WTC11 (cell line): ENCODE results near the gene MYO18A. TPM values are rescaled to one million over a fixed set of nuclear protein-coding genes. Genes with fewer than 3 reads are reported as not detected.

Experiments used
- ATAC-seq: fragments of 200-7000 bp; cut with Tn5 transposase; 2 replicates; pipeline ENCODE4 v1.10.0; 2021; ENCODE audit warnings: mild to moderate bottlenecking, moderate library complexity
- CTCF ChIA-PET: fragments of 300-600 bp; sonication (Branson Sonifier 250); formaldehyde crosslinking; loops from one replicate; lab custom pipeline; 2021; ENCODE audit warnings: antibody characterized with exemption; lab: Charles Lee
- POLR2A ChIA-PET: fragments of 350-600 bp; sonication (Branson Sonifier 250); formaldehyde crosslinking; loops from one replicate; lab custom pipeline; 2021; ENCODE audit warnings: antibody characterized with exemption; lab: Charles Lee
- DNase-seq: peaks from one replicate; pipeline ENCODE4 v3.0.0; 2021; ENCODE audit warnings: low spot score
- H3K27ac Mint-ChIP-seq: 2 replicates; pipeline ENCODE4 v1.8.0; 2021; ENCODE audit warnings: mixed read lengths
- H3K27me3 Mint-ChIP-seq: 2 replicates; pipeline ENCODE4 v1.8.0; 2021; ENCODE audit warnings: low read depth, mild to moderate bottlenecking, moderate library complexity, mixed read lengths
- H3K36me3 Mint-ChIP-seq: 2 replicates; pipeline ENCODE4 v1.8.0; 2021; ENCODE audit warnings: mixed read lengths
- H3K4me1 Mint-ChIP-seq: 2 replicates; pipeline ENCODE4 v1.8.0; 2022; ENCODE audit warnings: mixed read lengths
- H3K4me3 Mint-ChIP-seq: 2 replicates; pipeline ENCODE4 v1.8.0; 2021; ENCODE audit warnings: mild to moderate bottlenecking, moderate library complexity, mixed read lengths
- H3K9me3 Mint-ChIP-seq: 2 replicates; pipeline ENCODE4 v1.8.0; 2021; ENCODE audit warnings: mixed read lengths
- E2F1 ChIP-seq: sonication (generic); formaldehyde crosslinking; IDR thresholded peaks from 2 replicates; pipeline ENCODE4 v1.8.0; 2022; ENCODE audit warnings: mild to moderate bottlenecking, missing genetic modification reagents
- ETV6 ChIP-seq: sonication (generic); formaldehyde crosslinking; IDR thresholded peaks from 2 replicates; pipeline ENCODE4 v1.8.1; 2022; ENCODE audit warnings: mild to moderate bottlenecking, missing genetic modification reagents
- GABPB1 ChIP-seq: sonication (generic); formaldehyde crosslinking; IDR thresholded peaks from 2 replicates; pipeline ENCODE4 v1.8.1; 2023; ENCODE audit warnings: mild to moderate bottlenecking, missing genetic modification reagents
- GTF2I ChIP-seq: fragments of 250-450 bp; sonication (Bioruptor Pico); conservative IDR thresholded peaks from 2 replicates; pipeline ENCODE4 v1.4.0; 2021; ENCODE audit warnings: mild to moderate bottlenecking
- PRRX2 ChIP-seq: fragments of 250-450 bp; sonication (Bioruptor Pico); IDR thresholded peaks from 2 replicates; pipeline ENCODE4 v1.8.0; 2021; ENCODE audit warnings: mild to moderate bottlenecking
- RELA ChIP-seq: sonication (generic); formaldehyde crosslinking; IDR thresholded peaks from 2 replicates; pipeline ENCODE4 v1.8.1; 2022; ENCODE audit warnings: missing genetic modification reagents, mild to moderate bottlenecking, borderline replicate concordance
- SMAD3 ChIP-seq: sonication (generic); formaldehyde crosslinking; IDR thresholded peaks from 2 replicates; pipeline ENCODE4 v1.8.0; 2022; ENCODE audit warnings: missing genetic modification reagents, mild to moderate bottlenecking, borderline replicate concordance
- TEAD4 ChIP-seq: sonication (generic); formaldehyde crosslinking; IDR thresholded peaks from 2 replicates; pipeline ENCODE4 v1.8.0; 2022; ENCODE audit warnings: mild to moderate bottlenecking, missing genetic modification reagents
- ZNF121 ChIP-seq: sonication (generic); formaldehyde crosslinking; IDR thresholded peaks from 2 replicates; pipeline ENCODE4 v1.8.0; 2023; ENCODE audit warnings: missing genetic modification reagents
- ZNF263 ChIP-seq: sonication (generic); formaldehyde crosslinking; IDR thresholded peaks from 2 replicates; pipeline ENCODE4 v1.8.1; 2022; ENCODE audit warnings: low read depth, mild to moderate bottlenecking, moderate library complexity, missing genetic modification reagents
- ZNF317 ChIP-seq: sonication (generic); formaldehyde crosslinking; IDR thresholded peaks from 2 replicates; pipeline ENCODE4 v1.8.1; 2023; ENCODE audit warnings: low read depth, mild to moderate bottlenecking, moderate library complexity, missing genetic modification reagents, borderline replicate concordance
- total RNA-seq: library from RNA; stranded (reverse); gene quantifications from 3 replicates; pipeline ENCODE4 v1.2.3, GENCODE V29; 2021
- TF ChIP-seq, protein P1 (sequence below): sonication (generic); formaldehyde crosslinking; IDR thresholded peaks from 2 replicates; pipeline ENCODE4 v1.8.0; 2023; ENCODE audit warnings: missing genetic modification reagents, mild to moderate bottlenecking, borderline replicate concordance
- TF ChIP-seq, protein P2 (sequence below): sonication (generic); formaldehyde crosslinking; IDR thresholded peaks from 2 replicates; pipeline ENCODE4 v1.8.0; 2022; ENCODE audit warnings: mild to moderate bottlenecking, missing genetic modification reagents
- TF ChIP-seq, protein P3 (sequence below): sonication (generic); formaldehyde crosslinking; IDR thresholded peaks from 2 replicates; pipeline ENCODE4 v1.8.1; 2023; ENCODE audit warnings: mild to moderate bottlenecking, missing genetic modification reagents, borderline replicate concordance
- TF ChIP-seq, protein P4 (sequence below): sonication (generic); formaldehyde crosslinking; IDR thresholded peaks from 2 replicates; pipeline ENCODE4 v1.8.1; 2022; ENCODE audit warnings: low read depth, missing genetic modification reagents, borderline replicate concordance
- TF ChIP-seq, protein P5 (sequence below): sonication (generic); formaldehyde crosslinking; IDR thresholded peaks from 2 replicates; pipeline ENCODE4 v1.8.1; 2023; ENCODE audit warnings: mild to moderate bottlenecking, missing genetic modification reagents

The MYO18A gene
- total RNA-seq, 1 experiment from 2014 or later, result 54.9 TPM

DNA sequence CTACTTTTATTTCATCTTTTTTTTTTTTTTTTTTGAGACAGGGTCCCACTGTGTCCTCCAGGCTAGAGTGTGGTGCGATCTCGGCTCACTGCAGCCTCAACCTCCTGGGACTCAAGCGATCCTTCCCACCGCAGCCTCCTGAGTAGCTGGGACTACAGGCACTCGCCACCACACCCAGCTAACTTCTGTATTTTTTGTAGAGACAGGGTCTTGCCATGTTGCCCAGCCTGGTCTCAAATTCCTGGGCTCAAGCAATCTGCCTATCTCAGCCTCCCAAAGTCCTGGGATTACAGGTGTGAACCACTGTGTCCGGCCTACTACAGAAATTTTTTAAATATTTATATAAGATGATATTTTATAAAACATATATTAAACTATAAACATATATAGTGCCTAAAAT is 4.8 kb downstream of the MYO18A start:
- peaks cover 3% of the 10 kb centered on the region; the same call in 1 of the 2 replicates for H3K36me3 Mint-ChIP-seq
- H3K9me3 Mint-ChIP-seq, result no peaks in the 10 kb centered on the region
- no peak overlapping the region for H3K4me3 Mint-ChIP-seq
- peaks cover 26% of the 10 kb centered on the region for H3K4me1 Mint-ChIP-seq
- CTCF ChIA-PET, result interaction anchor here (1.1 to 10.2 kb wide), 4 partner anchors 24 to 51 kb away, joined by 4 to 464 read pairs (median 67); no protein-coding TSS in a partner anchor
- TF ChIP-seq PRRX2 (CRISPR knock-in tag) (no peak), ETV6 (CRISPR knock-in tag) (no peak), E2F1 (no peak), ZNF121 (CRISPR knock-in tag) (peak; percentile 69; the same call in 1 of the 2 replicates), ZNF263 (CRISPR knock-in tag) (no peak), TEAD4 (CRISPR knock-in tag) (no peak)
- ATAC-seq (no peak), DNase-seq (no peak)
- no peak overlapping the region for H3K27ac Mint-ChIP-seq
- H3K27me3 Mint-ChIP-seq, result no peaks in the 10 kb centered on the region; the same call in 1 of the 2 replicates
- POLR2A ChIA-PET, result no interaction called here

DNA sequence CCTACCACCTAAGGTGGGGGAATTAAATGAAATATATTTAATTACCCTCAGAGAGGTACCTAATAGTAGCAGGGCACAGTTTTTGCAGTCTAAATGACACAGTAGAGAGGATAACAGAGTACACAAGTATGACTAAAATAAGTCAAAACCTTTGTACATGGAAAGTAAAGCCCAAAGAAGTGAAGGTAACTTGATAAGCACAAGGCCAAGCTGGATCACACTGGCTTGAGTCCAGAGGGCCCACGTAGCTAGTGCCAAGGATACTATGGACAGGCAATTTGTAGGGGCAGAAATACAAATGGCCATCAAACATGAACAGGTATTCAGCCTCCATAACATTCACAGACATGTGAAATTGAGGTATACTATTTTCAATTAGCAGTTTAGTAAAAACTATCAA is 7.6 kb downstream of the MYO18A start:
- Mint-ChIP-seq H3K4me1 (peaks cover 23% of the 10 kb centered on the region), H3K27me3 (no peaks in the 10 kb centered on the region), H3K27ac (peak overlapping the region; percentile 60; the same call in 1 of the 2 replicates), H3K9me3 (no peaks in the 10 kb centered on the region), H3K36me3 (peaks cover 3% of the 10 kb centered on the region; the same call in 1 of the 2 replicates), H3K4me3 (no peak overlapping the region)
- ChIA-PET POLR2A (no interaction called here), CTCF (interaction anchor here (1.0 to 2.6 kb wide), 3 partner anchors 7 to 47 kb away, joined by 4 to 16 read pairs (median 7); partner anchors contain the start of gene MYO18A)
- ATAC-seq (no peak), DNase-seq (no peak)
- TF ChIP-seq SMAD3 (CRISPR knock-in tag), result no peak

DNA sequence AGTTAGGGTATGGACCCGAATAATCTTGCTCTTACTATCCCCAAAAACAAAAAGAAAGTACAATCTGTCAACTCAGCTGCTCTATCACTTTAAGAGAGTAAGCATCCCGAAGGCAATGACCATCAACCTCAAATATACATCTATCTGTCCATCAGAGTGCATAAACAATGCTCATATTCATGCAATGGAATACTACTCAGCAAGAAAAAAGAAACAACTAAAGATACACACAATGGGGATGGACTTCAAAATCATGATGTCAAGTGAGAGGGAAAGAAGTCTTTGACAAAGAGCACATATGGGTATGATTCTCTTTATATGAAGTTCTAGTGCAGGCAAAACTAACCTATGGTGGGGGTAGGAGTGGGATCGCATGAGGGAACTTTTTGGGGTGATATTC is 9.5 kb downstream of the MYO18A start:
- POLR2A ChIA-PET, result no interaction called here
- peaks cover 12% of the 10 kb centered on the region for H3K4me1 Mint-ChIP-seq
- TF ChIP-seq, protein P1, sequence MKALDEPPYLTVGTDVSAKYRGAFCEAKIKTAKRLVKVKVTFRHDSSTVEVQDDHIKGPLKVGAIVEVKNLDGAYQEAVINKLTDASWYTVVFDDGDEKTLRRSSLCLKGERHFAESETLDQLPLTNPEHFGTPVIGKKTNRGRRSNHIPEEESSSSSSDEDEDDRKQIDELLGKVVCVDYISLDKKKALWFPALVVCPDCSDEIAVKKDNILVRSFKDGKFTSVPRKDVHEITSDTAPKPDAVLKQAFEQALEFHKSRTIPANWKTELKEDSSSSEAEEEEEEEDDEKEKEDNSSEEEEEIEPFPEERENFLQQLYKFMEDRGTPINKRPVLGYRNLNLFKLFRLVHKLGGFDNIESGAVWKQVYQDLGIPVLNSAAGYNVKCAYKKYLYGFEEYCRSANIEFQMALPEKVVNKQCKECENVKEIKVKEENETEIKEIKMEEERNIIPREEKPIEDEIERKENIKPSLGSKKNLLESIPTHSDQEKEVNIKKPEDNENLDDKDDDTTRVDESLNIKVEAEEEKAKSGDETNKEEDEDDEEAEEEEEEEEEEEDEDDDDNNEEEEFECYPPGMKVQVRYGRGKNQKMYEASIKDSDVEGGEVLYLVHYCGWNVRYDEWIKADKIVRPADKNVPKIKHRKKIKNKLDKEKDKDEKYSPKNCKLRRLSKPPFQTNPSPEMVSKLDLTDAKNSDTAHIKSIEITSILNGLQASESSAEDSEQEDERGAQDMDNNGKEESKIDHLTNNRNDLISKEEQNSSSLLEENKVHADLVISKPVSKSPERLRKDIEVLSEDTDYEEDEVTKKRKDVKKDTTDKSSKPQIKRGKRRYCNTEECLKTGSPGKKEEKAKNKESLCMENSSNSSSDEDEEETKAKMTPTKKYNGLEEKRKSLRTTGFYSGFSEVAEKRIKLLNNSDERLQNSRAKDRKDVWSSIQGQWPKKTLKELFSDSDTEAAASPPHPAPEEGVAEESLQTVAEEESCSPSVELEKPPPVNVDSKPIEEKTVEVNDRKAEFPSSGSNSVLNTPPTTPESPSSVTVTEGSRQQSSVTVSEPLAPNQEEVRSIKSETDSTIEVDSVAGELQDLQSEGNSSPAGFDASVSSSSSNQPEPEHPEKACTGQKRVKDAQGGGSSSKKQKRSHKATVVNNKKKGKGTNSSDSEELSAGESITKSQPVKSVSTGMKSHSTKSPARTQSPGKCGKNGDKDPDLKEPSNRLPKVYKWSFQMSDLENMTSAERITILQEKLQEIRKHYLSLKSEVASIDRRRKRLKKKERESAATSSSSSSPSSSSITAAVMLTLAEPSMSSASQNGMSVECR, result no peak
- TF ChIP-seq GTF2I (CRISPR knock-in tag), result no peak
- TF ChIP-seq, protein P2, sequence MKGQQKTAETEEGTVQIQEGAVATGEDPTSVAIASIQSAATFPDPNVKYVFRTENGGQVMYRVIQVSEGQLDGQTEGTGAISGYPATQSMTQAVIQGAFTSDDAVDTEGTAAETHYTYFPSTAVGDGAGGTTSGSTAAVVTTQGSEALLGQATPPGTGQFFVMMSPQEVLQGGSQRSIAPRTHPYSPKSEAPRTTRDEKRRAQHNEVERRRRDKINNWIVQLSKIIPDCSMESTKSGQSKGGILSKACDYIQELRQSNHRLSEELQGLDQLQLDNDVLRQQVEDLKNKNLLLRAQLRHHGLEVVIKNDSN (CRISPR knock-in tag), result no peak
- TF ChIP-seq, protein P3, sequence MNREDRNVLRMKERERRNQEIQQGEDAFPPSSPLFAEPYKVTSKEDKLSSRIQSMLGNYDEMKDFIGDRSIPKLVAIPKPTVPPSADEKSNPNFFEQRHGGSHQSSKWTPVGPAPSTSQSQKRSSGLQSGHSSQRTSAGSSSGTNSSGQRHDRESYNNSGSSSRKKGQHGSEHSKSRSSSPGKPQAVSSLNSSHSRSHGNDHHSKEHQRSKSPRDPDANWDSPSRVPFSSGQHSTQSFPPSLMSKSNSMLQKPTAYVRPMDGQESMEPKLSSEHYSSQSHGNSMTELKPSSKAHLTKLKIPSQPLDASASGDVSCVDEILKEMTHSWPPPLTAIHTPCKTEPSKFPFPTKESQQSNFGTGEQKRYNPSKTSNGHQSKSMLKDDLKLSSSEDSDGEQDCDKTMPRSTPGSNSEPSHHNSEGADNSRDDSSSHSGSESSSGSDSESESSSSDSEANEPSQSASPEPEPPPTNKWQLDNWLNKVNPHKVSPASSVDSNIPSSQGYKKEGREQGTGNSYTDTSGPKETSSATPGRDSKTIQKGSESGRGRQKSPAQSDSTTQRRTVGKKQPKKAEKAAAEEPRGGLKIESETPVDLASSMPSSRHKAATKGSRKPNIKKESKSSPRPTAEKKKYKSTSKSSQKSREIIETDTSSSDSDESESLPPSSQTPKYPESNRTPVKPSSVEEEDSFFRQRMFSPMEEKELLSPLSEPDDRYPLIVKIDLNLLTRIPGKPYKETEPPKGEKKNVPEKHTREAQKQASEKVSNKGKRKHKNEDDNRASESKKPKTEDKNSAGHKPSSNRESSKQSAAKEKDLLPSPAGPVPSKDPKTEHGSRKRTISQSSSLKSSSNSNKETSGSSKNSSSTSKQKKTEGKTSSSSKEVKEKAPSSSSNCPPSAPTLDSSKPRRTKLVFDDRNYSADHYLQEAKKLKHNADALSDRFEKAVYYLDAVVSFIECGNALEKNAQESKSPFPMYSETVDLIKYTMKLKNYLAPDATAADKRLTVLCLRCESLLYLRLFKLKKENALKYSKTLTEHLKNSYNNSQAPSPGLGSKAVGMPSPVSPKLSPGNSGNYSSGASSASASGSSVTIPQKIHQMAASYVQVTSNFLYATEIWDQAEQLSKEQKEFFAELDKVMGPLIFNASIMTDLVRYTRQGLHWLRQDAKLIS (CRISPR knock-in tag), result no peak
- TF ChIP-seq, protein P4, sequence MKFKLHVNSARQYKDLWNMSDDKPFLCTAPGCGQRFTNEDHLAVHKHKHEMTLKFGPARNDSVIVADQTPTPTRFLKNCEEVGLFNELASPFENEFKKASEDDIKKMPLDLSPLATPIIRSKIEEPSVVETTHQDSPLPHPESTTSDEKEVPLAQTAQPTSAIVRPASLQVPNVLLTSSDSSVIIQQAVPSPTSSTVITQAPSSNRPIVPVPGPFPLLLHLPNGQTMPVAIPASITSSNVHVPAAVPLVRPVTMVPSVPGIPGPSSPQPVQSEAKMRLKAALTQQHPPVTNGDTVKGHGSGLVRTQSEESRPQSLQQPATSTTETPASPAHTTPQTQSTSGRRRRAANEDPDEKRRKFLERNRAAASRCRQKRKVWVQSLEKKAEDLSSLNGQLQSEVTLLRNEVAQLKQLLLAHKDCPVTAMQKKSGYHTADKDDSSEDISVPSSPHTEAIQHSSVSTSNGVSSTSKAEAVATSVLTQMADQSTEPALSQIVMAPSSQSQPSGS (CRISPR knock-in tag), result no peak
- no peak for TF ChIP-seq ZNF317 (CRISPR knock-in tag)
- TF ChIP-seq, protein P5, sequence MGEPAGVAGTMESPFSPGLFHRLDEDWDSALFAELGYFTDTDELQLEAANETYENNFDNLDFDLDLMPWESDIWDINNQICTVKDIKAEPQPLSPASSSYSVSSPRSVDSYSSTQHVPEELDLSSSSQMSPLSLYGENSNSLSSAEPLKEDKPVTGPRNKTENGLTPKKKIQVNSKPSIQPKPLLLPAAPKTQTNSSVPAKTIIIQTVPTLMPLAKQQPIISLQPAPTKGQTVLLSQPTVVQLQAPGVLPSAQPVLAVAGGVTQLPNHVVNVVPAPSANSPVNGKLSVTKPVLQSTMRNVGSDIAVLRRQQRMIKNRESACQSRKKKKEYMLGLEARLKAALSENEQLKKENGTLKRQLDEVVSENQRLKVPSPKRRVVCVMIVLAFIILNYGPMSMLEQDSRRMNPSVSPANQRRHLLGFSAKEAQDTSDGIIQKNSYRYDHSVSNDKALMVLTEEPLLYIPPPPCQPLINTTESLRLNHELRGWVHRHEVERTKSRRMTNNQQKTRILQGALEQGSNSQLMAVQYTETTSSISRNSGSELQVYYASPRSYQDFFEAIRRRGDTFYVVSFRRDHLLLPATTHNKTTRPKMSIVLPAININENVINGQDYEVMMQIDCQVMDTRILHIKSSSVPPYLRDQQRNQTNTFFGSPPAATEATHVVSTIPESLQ (CRISPR knock-in tag), result no peak
- TF ChIP-seq GABPB1 (CRISPR knock-in tag), result no peak
- no peak for TF ChIP-seq RELA (CRISPR knock-in tag)
- TF ChIP-seq, all 79 proteins: peak for 0
- Mint-ChIP-seq H3K27me3 (no peaks in the 10 kb centered on the region), H3K27ac (no peak overlapping the region), H3K36me3 (peaks cover 12% of the 10 kb centered on the region), H3K9me3 (no peaks in the 10 kb centered on the region), H3K4me3 (no peak overlapping the region)
- no peak for DNase-seq
- ATAC-seq, result no peak
- CTCF ChIA-PET, result interaction anchor here (1.5 to 2.6 kb wide), 2 partner anchors 10 to 22 kb away, joined by 7 to 16 read pairs; partner anchors contain the start of gene MYO18A
